GM19397 (cell line): ENCODE data around the gene FAM98C.

Source experiments
- ATAC-seq: cut with Tn5 transposase; IDR thresholded peaks from one replicate; pipeline ENCODE4 v1.9.1; 2021; ENCODE audit warnings: mild to moderate bottlenecking, moderate library complexity; ENCODE audit not compliant: unreplicated experiment

FAM98C gene

GRCh38 chr19:38452430-38453366, 49.8 kb downstream of the FAM98C start:
- no peak for ATAC-seq

GRCh38 chr19:38453596-38453995, 50.7 kb downstream of the FAM98C start:
- no peak for ATAC-seq

GRCh38 chr19:38455031-38455430, 52.1 kb downstream of the FAM98C start:
- no peak for ATAC-seq

GRCh38 chr19:38457202-38457601, 54.3 kb downstream of the FAM98C start:
- ATAC-seq, result no peak

GRCh38 chr19:38457690-38458405, 55.0 kb downstream of the FAM98C start:
- no peak for ATAC-seq
